Measurements from ENCODE around the gene NFATC3. TPM values are rescaled to one million over a fixed set of nuclear protein-coding genes. Genes with fewer than 3 reads are reported as not detected.

Gene NFATC3
- total RNA-seq, 1 experiment from 2014 or later: 33.0 TPM

DNA sequence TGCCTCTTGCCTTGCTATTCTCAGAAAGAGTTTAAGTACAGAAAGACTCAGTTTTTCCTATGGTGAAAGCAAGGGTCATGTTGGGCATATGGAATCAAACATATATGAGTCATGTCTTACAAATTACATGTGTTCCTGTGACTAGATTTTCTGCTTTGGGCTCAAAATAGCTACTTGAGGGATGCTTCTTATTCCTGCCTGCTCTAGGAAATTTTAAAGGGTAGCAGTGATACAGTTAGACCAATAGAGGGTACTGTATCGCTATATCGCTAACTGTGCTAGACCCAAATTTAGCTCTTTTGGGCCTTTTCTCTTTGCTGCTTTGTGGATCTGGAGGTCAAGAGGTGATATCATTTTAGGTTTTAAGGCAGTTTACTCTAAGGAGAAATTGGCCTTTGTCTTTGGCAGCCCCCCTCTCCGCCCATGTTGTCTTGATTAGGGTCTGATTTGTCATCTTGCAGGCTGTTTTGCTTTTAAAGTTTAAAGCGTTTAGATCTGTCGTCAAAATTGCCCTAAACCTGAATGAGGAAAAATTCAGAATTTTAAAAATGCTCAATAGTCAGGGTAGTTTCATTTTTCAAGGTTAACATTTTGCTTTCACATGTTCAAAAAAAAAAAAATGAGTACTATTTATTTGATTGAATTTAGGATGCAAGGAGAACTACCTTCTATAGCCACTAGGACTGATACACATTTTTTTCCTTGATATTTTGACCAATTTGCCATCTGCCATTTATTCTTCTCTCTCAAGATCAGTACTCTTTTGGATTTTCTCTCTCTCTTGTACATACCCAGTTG lies 8.8 kb downstream of the NFATC3 start:
- H3K27me3 ChIP-seq (ENCODE audit: insufficient read depth, low read length): no peaks in the 10 kb centered on the region
- no peak overlapping the region for H2BK5ac ChIP-seq (ENCODE audit: insufficient read length, low read length)
- no peak overlapping the region for H2BK120ac ChIP-seq (ENCODE audit: low read depth, low read length, poor library complexity, severe bottlenecking)
- peaks cover 18% of the 10 kb centered on the region; the same call in 1 of the 2 replicates for H3K79me2 ChIP-seq (ENCODE audit: insufficient read depth, low read length)
- H2AFZ ChIP-seq (ENCODE audit: low read length): no peak overlapping the region
- H3K4me1 ChIP-seq (ENCODE audit: insufficient read depth, low read length): peaks cover 7% of the 10 kb centered on the region; the same call in 1 of the 2 replicates
- H3K4ac ChIP-seq (ENCODE audit: low read depth, low read length): no peak overlapping the region
- Mint-ChIP-seq H3K4me1 (peaks cover 31 to 39% of the 10 kb centered on the region in 2 experiments), H3K27me3 (ENCODE audit: low read depth) (no peaks in the 10 kb centered on the region), H3K27ac (no peak overlapping the region), H3K4me3 (no peak overlapping the region), H3K36me3 (ENCODE audit: insufficient read depth in 1 of 3, low read depth in 3 of 3) (0 out of 7 replicates have a peak, but pooled peaks cover 0 to 2% (median 0%) of the 10 kb centered on the region in 3 experiments), H3K9me3 (no peaks in the 10 kb centered on the region)
- no peak overlapping the region for H2BK15ac ChIP-seq (ENCODE audit: low read depth, low read length)
- H3K23ac ChIP-seq (ENCODE audit: insufficient read length, low read depth, low read length): no peak overlapping the region
- H3K79me1 ChIP-seq (ENCODE audit: insufficient read depth, low read depth, low read length, poor library complexity, severe bottlenecking): peaks cover 4% of the 10 kb centered on the region
- no peak overlapping the region for H3K14ac ChIP-seq (ENCODE audit: insufficient read depth, low read length)
- H3K4me2 ChIP-seq (ENCODE audit: insufficient read depth, insufficient read length, low read length): no peak overlapping the region
- no peaks in the 10 kb centered on the region for H4K20me1 ChIP-seq (ENCODE audit: control insufficient read depth, insufficient read depth, insufficient read length)
- H3K27ac ChIP-seq (ENCODE audit: insufficient read length, low read depth, low read length): no peak overlapping the region
- H4K5ac ChIP-seq (ENCODE audit: insufficient read length, low read depth, low read length): no peak overlapping the region
- H2AK5ac ChIP-seq (ENCODE audit: insufficient read length, low read length): no peak overlapping the region
- no peaks in the 10 kb centered on the region for H3K9me3 ChIP-seq (ENCODE audit: control insufficient read depth, low read depth, low read length)
- H2BK12ac ChIP-seq (ENCODE audit: insufficient read length, low read depth, low read length): no peak overlapping the region
- H3K23me2 ChIP-seq (ENCODE audit: insufficient read length, low read depth, low read length, poor library complexity, severe bottlenecking): no peaks in the 10 kb centered on the region
- H3K56ac ChIP-seq (ENCODE audit: insufficient read length, low read depth, low read length): no peak overlapping the region
- no peak overlapping the region for H4K8ac ChIP-seq (replicated peaks; ENCODE audit: insufficient read length, low read depth, low read length)
- no peak overlapping the region for H3K9ac ChIP-seq (ENCODE audit: extremely low read depth, insufficient read length, low read length)
- H3T11ph ChIP-seq (ENCODE audit: low read length): no peak overlapping the region
- no peak overlapping the region for H2BK20ac ChIP-seq (ENCODE audit: low read depth, low read length, poor library complexity, severe bottlenecking)
- whole genome bisulfite sequencing (ENCODE audit: extremely low coverage, insufficient read length, low lambda C conversion rate): no CpG with 5 or more reads among the region's 5 CpGs
- no peak overlapping the region for H4K91ac ChIP-seq (ENCODE audit: insufficient read length, low read depth, low read length)
- TF ChIP-seq, protein P1, sequence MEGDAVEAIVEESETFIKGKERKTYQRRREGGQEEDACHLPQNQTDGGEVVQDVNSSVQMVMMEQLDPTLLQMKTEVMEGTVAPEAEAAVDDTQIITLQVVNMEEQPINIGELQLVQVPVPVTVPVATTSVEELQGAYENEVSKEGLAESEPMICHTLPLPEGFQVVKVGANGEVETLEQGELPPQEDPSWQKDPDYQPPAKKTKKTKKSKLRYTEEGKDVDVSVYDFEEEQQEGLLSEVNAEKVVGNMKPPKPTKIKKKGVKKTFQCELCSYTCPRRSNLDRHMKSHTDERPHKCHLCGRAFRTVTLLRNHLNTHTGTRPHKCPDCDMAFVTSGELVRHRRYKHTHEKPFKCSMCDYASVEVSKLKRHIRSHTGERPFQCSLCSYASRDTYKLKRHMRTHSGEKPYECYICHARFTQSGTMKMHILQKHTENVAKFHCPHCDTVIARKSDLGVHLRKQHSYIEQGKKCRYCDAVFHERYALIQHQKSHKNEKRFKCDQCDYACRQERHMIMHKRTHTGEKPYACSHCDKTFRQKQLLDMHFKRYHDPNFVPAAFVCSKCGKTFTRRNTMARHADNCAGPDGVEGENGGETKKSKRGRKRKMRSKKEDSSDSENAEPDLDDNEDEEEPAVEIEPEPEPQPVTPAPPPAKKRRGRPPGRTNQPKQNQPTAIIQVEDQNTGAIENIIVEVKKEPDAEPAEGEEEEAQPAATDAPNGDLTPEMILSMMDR (conservative IDR thresholded peaks at IDR 0.05): peak; percentile 61
- no peak for DNase-seq
- no peak overlapping the region for H3K18ac ChIP-seq (ENCODE audit: insufficient read length, low read depth, low read length)
